Trophoblast cell (in vitro differentiated cells and primary cell): Measurements from ENCODE around the gene CEP72.

Experiments used
- DNase-seq, 2 donors: peaks; one replicate each; pipeline ENCODE4 v3.0.0-alpha.2; 2016
- H2AFZ ChIP-seq: 2 replicates; pipeline ENCODE4 v1.6.1; 2013; ENCODE audit warnings: low read length, moderate library complexity, mild to moderate bottlenecking; ENCODE audit not compliant: insufficient read depth, poor library complexity
- H2AK5ac ChIP-seq: 2 replicates; pipeline ENCODE4 v1.6.1; 2013; ENCODE audit warnings: mild to moderate bottlenecking, low read length
- H2BK120ac ChIP-seq: 2 replicates; pipeline ENCODE4 v1.6.1; 2013; ENCODE audit warnings: low read length, mild to moderate bottlenecking, moderate library complexity; ENCODE audit not compliant: insufficient read depth, poor library complexity
- H2BK12ac ChIP-seq: 2 replicates; pipeline ENCODE4 v1.6.1; 2013; ENCODE audit warnings: mild to moderate bottlenecking, low read length, moderate library complexity
- H2BK5ac ChIP-seq: 2 replicates; pipeline ENCODE4 v1.6.1; 2013; ENCODE audit warnings: low read length, low read depth, moderate library complexity, mild to moderate bottlenecking; ENCODE audit not compliant: poor library complexity
- H3K14ac ChIP-seq: 2 replicates; pipeline ENCODE4 v1.6.1; 2013; ENCODE audit warnings: mild to moderate bottlenecking, low read length
- H3K18ac ChIP-seq: 2 replicates; pipeline ENCODE4 v1.6.1; 2013; ENCODE audit warnings: mild to moderate bottlenecking, low read length
- H3K23ac ChIP-seq: 2 replicates; pipeline ENCODE4 v1.6.1; 2013; ENCODE audit warnings: low read length
- H3K27ac ChIP-seq: 2 replicates; pipeline ENCODE4 v1.5.1; 2013; ENCODE audit warnings: low read depth, mild to moderate bottlenecking, inconsistent platforms, low read length, moderate library complexity
- H3K27me3 ChIP-seq: 2 replicates; pipeline ENCODE4 v1.6.1; 2013; ENCODE audit warnings: inconsistent platforms, mild to moderate bottlenecking, low read length, moderate library complexity; ENCODE audit not compliant: insufficient read depth
- H3K36me3 ChIP-seq, 2 experiments: 1 replicate in 1 of 2; 2 replicates in 1 of 2; pipeline ENCODE4 v1.6.1; 2013; ENCODE audit warnings: low read length in 2 of 2, mild to moderate bottlenecking in 2 of 2, moderate library complexity in 1 of 2; ENCODE audit not compliant: insufficient read depth in 2 of 2, control insufficient read depth in 1 of 2
- H3K4ac ChIP-seq: 2 replicates; pipeline ENCODE4 v1.6.1; 2013; ENCODE audit warnings: low read depth, mild to moderate bottlenecking, low read length, moderate library complexity
- H3K4me1 ChIP-seq, 2 experiments: 1 replicate in 1 of 2; 2 replicates in 1 of 2; pipeline ENCODE4 v1.6.1; 2013; ENCODE audit warnings: low read length in 2 of 2, mild to moderate bottlenecking in 2 of 2, moderate library complexity in 1 of 2; ENCODE audit not compliant: insufficient read depth in 2 of 2, control insufficient read depth in 1 of 2
- H3K4me2 ChIP-seq: 2 replicates; pipeline ENCODE4 v1.6.1; 2013; ENCODE audit warnings: inconsistent platforms, mild to moderate bottlenecking, low read length, moderate library complexity
- H3K4me3 ChIP-seq: 2 replicates; pipeline ENCODE4 v1.5.1; 2013; ENCODE audit warnings: mild to moderate bottlenecking, low read depth, low read length, inconsistent platforms
- H3K79me1 ChIP-seq: one replicate; pipeline ENCODE4 v1.6.1; 2013; ENCODE audit warnings: low read length
- H3K79me2 ChIP-seq: 2 replicates; pipeline ENCODE4 v1.6.1; 2013; ENCODE audit warnings: low read length, mild to moderate bottlenecking; ENCODE audit not compliant: control insufficient read depth, insufficient read depth, poor library complexity
- H3K9ac ChIP-seq: 2 replicates; pipeline ENCODE4 v1.6.1; 2013; ENCODE audit warnings: mild to moderate bottlenecking, low read length
- H3K9me3 ChIP-seq: 2 replicates; pipeline ENCODE4 v1.6.1; 2013; ENCODE audit warnings: low read depth, mild to moderate bottlenecking, control low read depth, inconsistent platforms, low read length; ENCODE audit not compliant: insufficient read depth
- H4K12ac ChIP-seq: 2 replicates; pipeline ENCODE4 v1.6.1; 2013; ENCODE audit warnings: low read depth, mild to moderate bottlenecking, low read length, moderate library complexity
- H4K8ac ChIP-seq: 2 replicates; pipeline ENCODE4 v1.6.1; 2013; ENCODE audit warnings: low read depth, mild to moderate bottlenecking, low read length, moderate library complexity
- H4K91ac ChIP-seq: one replicate; pipeline ENCODE4 v1.6.1; 2013; ENCODE audit warnings: low read depth, mild to moderate bottlenecking, low read length, moderate library complexity
- WGBS: extraction: QIAGEN DNeasy Blood & Tissue Kit; methylation state at CpG from one replicate; pipeline ENCODE4 v1.1.7; 2013; ENCODE audit warnings: missing lambda C conversion rate; ENCODE audit not compliant: insufficient read length, insufficient coverage; ENCODE audit errors: extremely low coverage; 5-methylcytosine and 5-hydroxymethylcytosine counted together

Gene CEP72

DNA sequence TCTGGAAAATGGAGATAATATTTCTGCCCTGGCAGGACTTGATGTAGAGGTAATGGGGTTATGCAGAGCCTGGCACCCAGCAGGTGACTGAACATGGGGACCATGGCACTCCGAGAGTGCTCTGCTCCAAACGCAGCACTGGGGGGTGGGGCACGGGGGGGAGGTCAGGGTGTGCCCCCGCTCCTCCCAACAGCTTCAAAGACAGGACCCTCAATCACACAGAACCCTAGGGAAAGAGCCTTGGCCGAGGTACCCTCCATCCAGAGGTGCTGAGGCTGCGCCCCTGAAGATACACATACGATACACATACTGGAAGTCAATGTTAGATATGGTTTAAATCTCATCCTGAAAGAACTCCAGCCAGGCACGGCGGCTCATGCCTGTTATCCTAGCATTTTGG, 26.6 kb upstream of the CEP72 start:
- no peaks in the 10 kb centered on the region for H3K27me3 ChIP-seq
- no peak overlapping the region for H4K12ac ChIP-seq
- no peak overlapping the region for H2BK12ac ChIP-seq
- H3K4me3 ChIP-seq: no peak overlapping the region
- no peak overlapping the region for H2BK120ac ChIP-seq
- no peak for DNase-seq
- H2AK5ac ChIP-seq: no peak overlapping the region
- no peak overlapping the region for H3K4ac ChIP-seq
- H4K8ac ChIP-seq: no peak overlapping the region
- no peak overlapping the region for H3K23ac ChIP-seq
- no peak overlapping the region for H4K91ac ChIP-seq
- H3K4me1 ChIP-seq: no peaks in the 10 kb centered on the region
- H3K9me3 ChIP-seq: peaks cover 20% of the 10 kb centered on the region
- no peak overlapping the region for H2BK5ac ChIP-seq
- no peak overlapping the region for H2AFZ ChIP-seq
- WGBS: no CpG with 5 or more reads among the region's 9 CpGs
- no peak overlapping the region for H3K4me2 ChIP-seq
- H3K14ac ChIP-seq: no peak overlapping the region
- no peaks in the 10 kb centered on the region for H3K79me1 ChIP-seq
- no peaks in the 10 kb centered on the region for H3K36me3 ChIP-seq
- H3K18ac ChIP-seq: no peak overlapping the region
- H3K79me2 ChIP-seq: no peaks in the 10 kb centered on the region
- H3K27ac ChIP-seq: no peak overlapping the region
- no peak overlapping the region for H3K9ac ChIP-seq

DNA sequence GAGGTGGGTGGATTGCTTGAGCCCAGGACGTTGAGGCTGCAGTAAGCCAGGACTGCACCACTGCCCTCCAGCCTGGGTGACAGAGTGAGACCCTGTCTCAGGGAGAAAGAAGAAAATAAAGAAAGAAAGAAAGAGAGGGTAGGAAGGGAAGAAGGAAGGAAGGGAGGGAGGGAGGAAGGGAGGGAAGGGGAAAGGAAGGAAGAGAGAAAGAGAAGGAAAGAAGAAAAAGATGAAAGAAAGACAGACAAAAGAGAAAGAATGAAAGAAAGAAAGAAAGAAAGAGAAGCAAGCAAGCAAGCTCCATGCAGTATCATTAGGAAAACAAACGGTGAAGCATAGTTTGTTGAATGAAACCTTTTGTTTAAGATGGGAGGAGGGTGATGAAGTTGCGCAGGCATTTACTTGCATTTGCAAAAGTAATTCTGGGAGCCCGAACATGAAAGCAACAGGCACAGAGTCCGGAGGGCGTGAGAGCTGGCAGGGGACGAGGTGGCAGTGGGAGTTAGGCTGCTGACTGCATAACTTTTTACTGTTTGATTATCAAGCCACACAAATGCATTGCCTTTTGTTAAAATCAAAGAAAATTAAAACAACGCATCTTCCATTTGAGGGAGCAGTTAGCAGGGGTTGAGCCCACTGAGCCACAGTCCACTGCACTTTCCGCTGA, 26.0 kb upstream of the CEP72 start:
- Histone ChIP-seq H3K4ac (no peak overlapping the region), H3K27me3 (no peaks in the 10 kb centered on the region), H2BK5ac (no peak overlapping the region), H3K27ac (no peak overlapping the region), H4K12ac (no peak overlapping the region), H3K23ac (no peak overlapping the region), H2AK5ac (no peak overlapping the region), H2BK12ac (no peak overlapping the region), H3K36me3 (no peaks in the 10 kb centered on the region), H3K79me1 (no peaks in the 10 kb centered on the region), H3K4me2 (no peak overlapping the region), H3K4me3 (no peak overlapping the region), H2AFZ (no peak overlapping the region), H4K8ac (no peak overlapping the region), H3K9ac (no peak overlapping the region), H3K9me3 (peaks cover 20% of the 10 kb centered on the region), H3K14ac (no peak overlapping the region), H3K79me2 (no peaks in the 10 kb centered on the region), H3K18ac (no peak overlapping the region), H2BK120ac (no peak overlapping the region), H3K4me1 (no peaks in the 10 kb centered on the region), H4K91ac (no peak overlapping the region)
- DNase-seq: no peak
- whole genome bisulfite sequencing: no CpG with 5 or more reads among the region's 9 CpGs

DNA sequence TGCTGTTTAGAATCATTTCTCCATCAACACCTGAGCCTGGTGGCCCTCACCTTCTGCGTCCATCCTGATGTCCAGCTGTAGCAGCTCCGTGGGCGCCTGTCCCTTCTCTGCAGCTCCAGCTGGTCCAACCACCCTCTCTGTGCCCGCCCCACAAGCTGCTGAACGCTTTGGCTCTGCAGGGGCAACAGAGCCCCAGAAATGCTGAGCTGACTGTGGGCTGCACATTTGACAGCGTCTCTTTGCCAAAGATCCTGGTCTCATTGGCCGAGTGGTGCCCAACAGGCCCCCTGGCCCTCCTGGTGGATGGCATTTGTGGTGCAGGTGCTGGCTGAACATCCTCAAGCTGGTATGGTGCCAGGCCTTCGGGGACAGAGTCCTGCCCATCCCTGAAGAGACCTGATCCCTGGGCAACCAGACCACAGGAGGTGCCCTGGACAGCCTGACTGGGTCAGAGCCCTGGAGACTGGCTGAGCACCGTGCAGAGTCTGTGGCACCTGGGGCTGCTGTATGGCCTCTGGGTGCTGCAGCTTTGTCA, 25.3 kb upstream of the CEP72 start:
- no peak overlapping the region for H3K27ac ChIP-seq

DNA sequence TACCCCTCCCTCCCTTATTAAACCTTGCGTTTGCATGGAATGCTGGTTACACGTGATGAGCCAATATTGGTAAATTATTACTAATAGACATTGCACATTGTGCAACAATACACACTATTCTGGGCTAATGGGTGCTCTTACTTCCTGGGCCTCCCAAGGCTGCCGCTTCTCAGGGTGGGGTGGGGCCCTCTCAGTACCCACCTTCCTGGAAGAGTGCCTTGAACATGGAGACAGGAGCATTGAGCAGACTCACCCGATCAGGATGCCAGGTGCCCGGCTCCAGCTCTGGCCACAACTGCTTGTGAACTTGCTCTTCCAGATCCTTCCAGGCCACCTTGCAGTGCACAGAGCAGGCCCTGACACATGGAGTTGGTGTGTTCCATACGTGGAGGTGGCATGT, 24.7 kb upstream of the CEP72 start:
- Histone ChIP-seq H3K9me3 (peaks cover 25% of the 10 kb centered on the region), H3K18ac (no peak overlapping the region), H3K4me2 (no peak overlapping the region), H3K14ac (no peak overlapping the region), H2BK12ac (no peak overlapping the region), H2BK120ac (no peak overlapping the region), H3K4me1 (peaks cover 0 to 3% of the 10 kb centered on the region in 2 experiments), H2BK5ac (no peak overlapping the region), H4K12ac (no peak overlapping the region), H3K4ac (no peak overlapping the region), H2AK5ac (no peak overlapping the region), H3K27me3 (no peaks in the 10 kb centered on the region), H4K91ac (no peak overlapping the region), H3K79me1 (no peaks in the 10 kb centered on the region), H3K9ac (no peak overlapping the region), H2AFZ (no peak overlapping the region), H3K36me3 (no peaks in the 10 kb centered on the region), H4K8ac (no peak overlapping the region), H3K4me3 (no peak overlapping the region), H3K27ac (no peak overlapping the region), H3K79me2 (no peaks in the 10 kb centered on the region), H3K23ac (no peak overlapping the region)
- WGBS: no CpG with 5 or more reads among the region's 6 CpGs
- no peak for DNase-seq

More for the DNA sequence above, 25.3 kb upstream of the CEP72 start:
- no peak overlapping the region for H2BK5ac ChIP-seq
- no peak overlapping the region for H3K23ac ChIP-seq
- H4K8ac ChIP-seq: no peak overlapping the region
- no peaks in the 10 kb centered on the region for H3K4me1 ChIP-seq
- H2AK5ac ChIP-seq: no peak overlapping the region
- H2BK120ac ChIP-seq: no peak overlapping the region
- no peak overlapping the region for H3K4me3 ChIP-seq
- H4K12ac ChIP-seq: no peak overlapping the region
- no peak overlapping the region for H2AFZ ChIP-seq
- H3K4ac ChIP-seq: no peak overlapping the region
- no peak overlapping the region for H3K4me2 ChIP-seq
- DNase-seq: no peak
- no peak overlapping the region for H3K18ac ChIP-seq
- no peaks in the 10 kb centered on the region for H3K79me2 ChIP-seq
- WGBS: no CpG with 5 or more reads among the region's 9 CpGs
- no peak overlapping the region for H2BK12ac ChIP-seq
- H3K9me3 ChIP-seq: peaks cover 21% of the 10 kb centered on the region
- H4K91ac ChIP-seq: no peak overlapping the region
- no peak overlapping the region for H3K9ac ChIP-seq
- no peak overlapping the region for H3K14ac ChIP-seq
- no peaks in the 10 kb centered on the region for H3K27me3 ChIP-seq
- no peaks in the 10 kb centered on the region for H3K79me1 ChIP-seq
- no peaks in the 10 kb centered on the region for H3K36me3 ChIP-seq
